WI38 (cell line): ENCODE results near the gene RELT.

ENCODE experiments used
- H3K4me3 ChIP-seq: 2 replicates; pipeline ENCODE4 v1.5.1; 2011; ENCODE audit warnings: low read depth, mild to moderate bottlenecking, control low read depth, low read length
- TF ChIP-seq, protein P1 (sequence below): IDR thresholded peaks from 2 replicates; pipeline ENCODE4 v1.5.1; 2012; ENCODE audit warnings: low read depth, mild to moderate bottlenecking, control low read depth, low read length

Gene RELT

GRCh38 chr11:73393479-73394415 lies 17.5 kb downstream of the RELT start:
- H3K4me3 ChIP-seq = no peak overlapping the region
- TF ChIP-seq, protein P1, sequence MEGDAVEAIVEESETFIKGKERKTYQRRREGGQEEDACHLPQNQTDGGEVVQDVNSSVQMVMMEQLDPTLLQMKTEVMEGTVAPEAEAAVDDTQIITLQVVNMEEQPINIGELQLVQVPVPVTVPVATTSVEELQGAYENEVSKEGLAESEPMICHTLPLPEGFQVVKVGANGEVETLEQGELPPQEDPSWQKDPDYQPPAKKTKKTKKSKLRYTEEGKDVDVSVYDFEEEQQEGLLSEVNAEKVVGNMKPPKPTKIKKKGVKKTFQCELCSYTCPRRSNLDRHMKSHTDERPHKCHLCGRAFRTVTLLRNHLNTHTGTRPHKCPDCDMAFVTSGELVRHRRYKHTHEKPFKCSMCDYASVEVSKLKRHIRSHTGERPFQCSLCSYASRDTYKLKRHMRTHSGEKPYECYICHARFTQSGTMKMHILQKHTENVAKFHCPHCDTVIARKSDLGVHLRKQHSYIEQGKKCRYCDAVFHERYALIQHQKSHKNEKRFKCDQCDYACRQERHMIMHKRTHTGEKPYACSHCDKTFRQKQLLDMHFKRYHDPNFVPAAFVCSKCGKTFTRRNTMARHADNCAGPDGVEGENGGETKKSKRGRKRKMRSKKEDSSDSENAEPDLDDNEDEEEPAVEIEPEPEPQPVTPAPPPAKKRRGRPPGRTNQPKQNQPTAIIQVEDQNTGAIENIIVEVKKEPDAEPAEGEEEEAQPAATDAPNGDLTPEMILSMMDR = peak; percentile 85

GRCh38 chr11:73394416-73395296 lies 18.5 kb downstream of the RELT start:
- no peak overlapping the region for H3K4me3 ChIP-seq
- TF ChIP-seq, protein P1 = no peak

GRCh38 chr11:73395297-73396208 lies 19.4 kb downstream of the RELT start:
- TF ChIP-seq, protein P1 = no peak
- no peak overlapping the region for H3K4me3 ChIP-seq

GRCh38 chr11:73396251-73396930 lies 20.2 kb downstream of the RELT start:
- no peak overlapping the region for H3K4me3 ChIP-seq
- TF ChIP-seq, protein P1 = no peak

DNA sequence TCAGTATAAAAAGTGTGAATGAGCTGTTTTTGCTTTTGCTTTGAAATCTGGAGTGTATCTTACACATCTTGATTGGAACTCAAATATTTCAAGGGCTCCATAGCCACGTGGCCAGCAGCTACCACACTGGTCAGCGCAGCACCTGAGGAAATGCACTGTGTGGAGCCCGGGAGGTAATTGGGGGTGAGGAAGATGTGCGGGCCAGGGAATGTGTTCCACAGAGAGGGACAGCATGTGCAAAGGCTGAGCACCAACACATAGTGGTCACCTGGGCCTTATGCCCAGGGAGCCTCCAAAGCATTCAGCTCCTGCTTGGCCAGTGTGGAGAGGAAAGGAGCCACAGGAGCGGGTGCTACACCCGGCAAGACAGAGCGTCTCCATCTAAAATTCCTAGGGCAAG lies 20.8 kb downstream of the RELT start:
- TF ChIP-seq, protein P1 = no peak
- H3K4me3 ChIP-seq = no peak overlapping the region

GRCh38 chr11:73397468-73398131 lies 21.4 kb downstream of the RELT start:
- TF ChIP-seq, protein P1 = no peak
- H3K4me3 ChIP-seq = no peak overlapping the region
